Coronary artery (tissue), 2 donors: ENCODE data around the gene CGB3.
A peak's percentile ranks its signal among the peaks of the same experiment; 100 is the strongest.
"Not testable (repeated sequence)": the region's sequence is repeated elsewhere in the genome, so short reads cannot be mapped to it uniquely, and the experiment has no call there.

Experiments
- DNase-seq: peaks from one replicate; pipeline ENCODE4 v3.0.0-alpha.2; 2017; ENCODE audit warnings: low spot score
- H3K27ac ChIP-seq, 2 donors: fragments of 200-600 bp; sonication (generic); one replicate each; pipeline ENCODE4 v1.5.1; 2016 to 2019
- H3K4me3 ChIP-seq: fragments of 200-600 bp; sonication (generic); 2 replicates; pipeline ENCODE4 v1.5.1; 2016; ENCODE audit warnings: mild to moderate bottlenecking, moderate library complexity
- TF ChIP-seq, protein P1 (sequence below): fragments of 200-600 bp; sonication (generic); IDR thresholded peaks from one replicate; pipeline ENCODE4 v1.5.1; 2019; ENCODE audit warnings: antibody characterized with exemption

Gene CGB3

DNA sequence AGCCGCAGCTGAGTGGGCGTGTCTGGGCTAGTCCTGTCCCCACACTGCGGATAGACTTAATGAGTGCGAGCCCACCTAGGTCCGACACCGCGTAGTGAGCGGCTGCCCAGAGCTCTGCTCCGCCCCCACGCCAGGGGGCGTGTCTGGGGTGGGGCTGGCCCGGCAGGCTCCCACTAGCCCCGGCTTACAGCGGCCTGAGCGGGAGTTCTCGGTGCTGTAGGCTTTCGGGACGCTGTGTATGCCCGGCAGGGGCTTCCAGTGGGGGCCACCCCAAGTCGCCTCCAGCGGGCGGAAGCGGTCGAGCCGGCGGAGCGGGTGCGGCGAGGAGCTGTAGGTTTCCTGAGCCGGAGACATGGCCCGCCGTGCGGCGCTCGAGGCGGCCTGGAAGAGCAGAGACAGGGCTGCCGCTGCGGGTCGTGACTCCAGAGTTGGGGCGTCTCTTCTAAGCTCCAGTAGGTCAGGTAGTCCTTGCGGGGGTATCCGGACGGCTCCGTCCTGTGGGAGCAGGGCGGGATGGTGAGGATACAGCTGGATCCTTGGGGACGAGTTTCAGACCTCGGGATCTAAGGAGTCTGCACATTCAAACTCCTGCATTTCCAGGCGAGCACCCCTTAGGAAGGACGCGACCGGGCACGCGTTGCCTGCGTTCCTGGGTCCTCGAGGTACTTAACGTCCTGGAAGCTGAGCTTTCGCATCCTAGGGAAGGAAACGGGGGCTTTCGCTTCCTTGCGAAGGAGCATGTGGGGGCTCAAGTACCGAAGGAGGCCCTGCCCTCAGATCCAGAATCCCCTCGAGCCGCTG, 32.2 kb upstream of the CGB3 start:
- TF ChIP-seq, protein P1, sequence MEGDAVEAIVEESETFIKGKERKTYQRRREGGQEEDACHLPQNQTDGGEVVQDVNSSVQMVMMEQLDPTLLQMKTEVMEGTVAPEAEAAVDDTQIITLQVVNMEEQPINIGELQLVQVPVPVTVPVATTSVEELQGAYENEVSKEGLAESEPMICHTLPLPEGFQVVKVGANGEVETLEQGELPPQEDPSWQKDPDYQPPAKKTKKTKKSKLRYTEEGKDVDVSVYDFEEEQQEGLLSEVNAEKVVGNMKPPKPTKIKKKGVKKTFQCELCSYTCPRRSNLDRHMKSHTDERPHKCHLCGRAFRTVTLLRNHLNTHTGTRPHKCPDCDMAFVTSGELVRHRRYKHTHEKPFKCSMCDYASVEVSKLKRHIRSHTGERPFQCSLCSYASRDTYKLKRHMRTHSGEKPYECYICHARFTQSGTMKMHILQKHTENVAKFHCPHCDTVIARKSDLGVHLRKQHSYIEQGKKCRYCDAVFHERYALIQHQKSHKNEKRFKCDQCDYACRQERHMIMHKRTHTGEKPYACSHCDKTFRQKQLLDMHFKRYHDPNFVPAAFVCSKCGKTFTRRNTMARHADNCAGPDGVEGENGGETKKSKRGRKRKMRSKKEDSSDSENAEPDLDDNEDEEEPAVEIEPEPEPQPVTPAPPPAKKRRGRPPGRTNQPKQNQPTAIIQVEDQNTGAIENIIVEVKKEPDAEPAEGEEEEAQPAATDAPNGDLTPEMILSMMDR, result peak; percentile 37
- Histone ChIP-seq H3K4me3 (peak overlapping the region; percentile 83), H3K27ac (no peak overlapping the region)
- DNase-seq, result no peak

DNA sequence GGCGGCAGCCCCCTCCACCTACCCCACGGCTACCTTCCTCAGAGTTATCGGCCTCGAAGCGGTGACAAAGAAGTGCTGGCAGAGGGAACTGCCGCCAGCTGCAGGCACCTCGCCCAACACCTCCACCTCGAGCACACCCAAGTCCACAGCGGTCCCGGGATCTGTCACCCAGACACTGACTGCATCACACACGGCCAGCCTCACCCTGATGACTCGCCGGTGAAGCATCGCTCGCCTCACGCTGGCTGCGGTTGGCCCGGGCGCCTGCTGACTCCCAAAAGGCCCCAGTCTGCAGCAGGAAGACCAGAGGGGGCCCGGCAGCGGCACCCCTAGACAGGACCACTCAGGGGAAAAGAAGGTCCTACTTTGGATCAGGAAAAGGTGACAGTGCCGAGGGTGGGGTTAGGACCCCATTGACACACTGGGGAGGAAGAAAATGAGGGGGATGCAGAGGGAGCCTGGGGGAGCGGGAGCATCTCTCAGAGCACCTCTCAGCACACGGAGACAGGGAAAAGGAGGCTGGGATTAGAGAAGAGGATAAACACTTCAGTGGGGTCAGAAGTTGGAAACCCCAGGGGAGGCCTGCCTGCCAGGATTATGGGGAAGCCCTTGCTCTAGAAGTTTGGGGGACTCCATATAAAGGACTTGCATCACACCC, 26.4 kb upstream of the CGB3 start:
- H3K27ac ChIP-seq, H3K4me3 ChIP-seq, DNase-seq: not testable (repeated sequence)

DNA sequence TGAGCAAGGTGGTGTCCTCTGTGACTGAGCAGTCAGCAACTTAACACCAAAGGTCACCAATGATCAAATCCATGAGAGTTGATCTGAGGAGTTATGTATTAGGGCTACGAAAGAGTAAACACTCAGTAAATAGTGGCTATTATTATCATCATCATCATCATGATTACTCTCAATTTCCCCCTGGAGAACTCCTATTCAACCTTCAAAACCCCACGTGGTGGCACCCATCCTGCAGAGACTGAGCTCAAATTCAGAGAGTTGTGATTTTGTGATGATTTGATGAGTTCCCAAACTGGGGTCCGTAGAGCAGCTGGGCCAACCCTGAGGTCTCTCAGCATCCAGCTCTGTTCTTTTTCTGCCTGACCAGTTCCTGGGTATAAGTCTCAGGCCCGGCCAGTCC, 25.7 kb upstream of the CGB3 start:
- DNase-seq, H3K4me3 ChIP-seq, H3K27ac ChIP-seq: not testable (repeated sequence)

DNA sequence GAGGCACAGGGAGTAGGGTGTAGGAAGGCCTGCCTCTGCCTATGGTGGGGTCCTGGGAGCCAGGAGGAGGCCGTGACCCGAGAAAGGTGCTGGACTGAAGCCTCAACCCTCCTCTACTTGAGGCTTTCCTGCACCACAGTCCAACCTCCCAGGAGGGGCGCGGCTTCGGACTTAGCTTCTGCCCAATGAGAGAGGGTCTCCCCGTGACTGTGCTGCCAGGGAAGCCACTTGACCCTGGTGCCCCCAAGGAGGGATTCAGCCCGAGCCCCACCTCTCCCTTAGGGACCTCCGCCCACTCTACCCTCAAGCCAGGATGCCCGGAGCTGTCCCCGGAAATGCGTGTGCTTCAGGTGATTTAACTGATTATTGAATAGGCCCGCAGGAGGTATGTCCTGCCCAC, 24.9 kb upstream of the CGB3 start, which contains the start of gene CGB8:
Gene CGB8 (minus strand): TSS at position 101 of the 400 bp plus-strand sequence. CDS start 372 bp downstream, outside the sequence.
- H3K4me3 ChIP-seq, DNase-seq, H3K27ac ChIP-seq: not testable (repeated sequence)

DNA sequence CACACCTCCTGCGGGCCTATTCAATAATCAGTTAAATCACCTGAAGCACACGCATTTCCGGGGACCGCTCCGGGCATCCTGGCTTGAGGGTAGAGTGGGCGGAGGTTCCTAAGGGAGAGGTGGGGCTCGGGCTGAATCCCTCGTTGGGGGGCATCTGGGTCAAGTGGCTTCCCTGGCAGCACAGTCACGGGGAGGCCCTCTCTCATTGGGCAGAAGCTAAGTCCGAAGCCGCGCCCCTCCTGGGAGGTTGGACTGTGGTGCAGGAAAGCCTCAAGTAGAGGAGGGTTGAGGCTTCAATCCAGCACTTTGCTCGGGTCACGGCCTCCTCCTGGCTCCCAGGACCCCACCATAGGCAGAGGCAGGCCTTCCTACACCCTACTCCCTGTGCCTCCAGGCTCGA, 19.4 kb upstream of the CGB3 start, which contains the start of gene CGB5:
Gene CGB5 (plus strand): TSS at position 301 of the 400 bp plus-strand sequence. CDS start 362 bp downstream, outside the sequence.
- DNase-seq, H3K27ac ChIP-seq, H3K4me3 ChIP-seq: not testable (repeated sequence)

DNA sequence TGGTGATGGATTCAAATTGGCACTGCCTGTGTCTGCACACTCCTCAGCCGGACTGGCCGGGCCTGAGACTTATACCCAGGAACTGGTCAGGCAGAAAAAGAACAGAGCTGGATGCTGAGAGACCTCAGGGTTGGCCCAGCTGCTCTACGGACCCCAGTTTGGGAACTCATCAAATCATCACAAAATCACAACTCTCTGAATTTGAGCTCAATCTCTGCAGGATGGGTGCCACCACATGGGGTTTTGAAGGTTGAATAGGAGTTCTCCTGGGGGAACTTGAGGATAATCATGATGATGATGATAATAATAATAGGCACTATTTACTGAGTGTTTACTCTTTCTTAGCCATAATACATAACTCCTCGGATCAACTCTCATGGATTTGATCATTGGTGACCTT, 18.5 kb upstream of the CGB3 start:
- H3K4me3 ChIP-seq, H3K27ac ChIP-seq, DNase-seq: not testable (repeated sequence)

DNA sequence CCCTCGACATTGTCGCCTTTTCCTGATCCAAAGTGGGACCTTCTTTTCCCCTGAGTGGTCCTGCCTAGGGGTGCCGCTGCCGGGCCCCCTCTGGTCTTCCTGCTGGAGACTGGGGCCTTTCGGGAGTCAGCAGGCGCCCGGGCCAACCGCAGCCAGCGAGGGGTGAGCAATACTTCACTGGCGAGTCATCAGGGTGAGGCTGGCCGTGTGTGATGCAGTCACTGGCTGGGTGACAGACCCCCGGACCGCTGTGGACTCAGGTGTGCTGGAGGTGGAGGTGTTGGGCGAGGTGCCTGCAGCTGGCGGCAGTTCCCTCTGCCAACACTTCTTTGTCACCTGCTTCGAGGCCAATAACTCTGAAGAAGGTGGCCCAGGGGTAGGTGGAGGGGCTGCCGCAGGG, 18.0 kb upstream of the CGB3 start:
- no peak for DNase-seq
- no peak overlapping the region for H3K4me3 ChIP-seq
- TF ChIP-seq, protein P1, result no peak
- H3K27ac ChIP-seq, result no peak overlapping the region

DNA sequence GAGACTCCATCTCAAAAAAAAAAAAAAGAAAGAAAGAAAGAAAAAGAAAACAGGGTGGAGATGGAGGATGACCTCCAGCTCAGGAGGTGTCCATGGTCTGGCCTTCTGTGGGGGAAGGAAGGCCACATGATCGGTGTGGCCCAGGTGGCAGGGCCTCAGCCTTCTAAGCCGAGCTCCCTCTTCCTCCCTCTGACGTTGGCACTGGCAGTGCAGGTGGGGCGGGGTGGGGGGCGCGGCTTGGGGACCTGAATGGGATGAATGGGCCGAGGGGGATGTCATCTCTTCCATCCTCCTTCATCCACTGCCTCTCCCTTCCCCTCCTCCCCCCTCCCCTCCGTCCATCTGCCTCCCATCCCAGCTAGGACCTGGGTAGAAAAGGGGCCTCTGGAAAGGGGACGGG, 15.6 kb upstream of the CGB3 start:
- H3K4me3 ChIP-seq, H3K27ac ChIP-seq, DNase-seq: not testable (repeated sequence)

DNA sequence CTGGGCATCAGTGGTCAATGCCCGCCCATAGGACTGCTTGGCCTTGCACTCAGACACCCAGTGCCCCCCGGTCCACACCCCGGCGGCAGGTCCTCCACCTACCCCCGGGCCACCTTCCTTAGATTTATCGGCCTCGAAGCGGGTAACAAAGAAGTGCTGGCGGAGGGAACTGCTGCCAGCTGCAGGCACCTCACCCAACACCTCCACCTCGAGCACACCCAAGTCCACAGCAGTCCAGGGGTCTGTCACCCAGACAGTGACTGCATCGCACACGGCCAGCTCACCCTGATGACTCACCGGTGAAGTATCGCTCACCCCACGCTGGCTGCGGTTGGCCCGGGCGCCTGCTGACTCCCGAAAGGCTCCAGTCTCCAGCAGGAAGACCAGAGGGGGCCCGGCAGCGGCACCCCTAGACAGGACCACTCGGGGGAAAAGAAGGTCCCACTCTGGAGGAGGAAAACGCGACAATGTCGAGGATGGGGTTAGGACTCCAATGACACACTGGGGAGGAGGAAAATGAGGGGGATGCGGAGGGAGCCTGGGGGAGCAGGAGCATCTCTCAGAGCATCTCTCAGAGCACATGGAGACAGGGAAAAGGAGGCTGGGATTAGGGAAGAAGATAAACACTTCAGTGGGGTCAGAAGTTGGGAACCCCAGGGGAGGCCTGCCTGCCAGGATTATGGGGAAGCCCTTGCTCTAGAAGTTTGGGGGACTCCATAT, 14.6 kb upstream of the CGB3 start:
- H3K4me3 ChIP-seq, H3K27ac ChIP-seq, DNase-seq: not testable (repeated sequence)

DNA sequence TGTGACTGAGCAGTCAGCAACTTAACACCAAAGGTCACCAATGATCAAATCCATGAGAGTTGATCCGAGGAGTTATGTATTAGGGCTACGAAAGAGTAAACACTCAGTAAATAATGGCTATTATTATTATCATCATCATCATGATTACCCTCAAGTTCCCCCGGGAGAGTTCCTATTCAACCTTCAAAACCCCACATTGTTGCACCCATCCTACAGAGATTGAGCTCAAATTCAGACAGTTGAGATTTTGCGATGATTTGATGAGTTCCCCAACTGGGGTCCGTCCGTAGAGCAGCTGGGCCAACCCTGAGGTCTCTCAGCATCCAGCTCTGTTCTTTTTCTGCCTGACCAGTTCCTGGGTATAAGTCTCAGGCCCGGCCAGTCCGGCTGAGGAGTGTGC, 14.0 kb upstream of the CGB3 start:
- not testable (repeated sequence) for H3K27ac ChIP-seq, DNase-seq

DNA sequence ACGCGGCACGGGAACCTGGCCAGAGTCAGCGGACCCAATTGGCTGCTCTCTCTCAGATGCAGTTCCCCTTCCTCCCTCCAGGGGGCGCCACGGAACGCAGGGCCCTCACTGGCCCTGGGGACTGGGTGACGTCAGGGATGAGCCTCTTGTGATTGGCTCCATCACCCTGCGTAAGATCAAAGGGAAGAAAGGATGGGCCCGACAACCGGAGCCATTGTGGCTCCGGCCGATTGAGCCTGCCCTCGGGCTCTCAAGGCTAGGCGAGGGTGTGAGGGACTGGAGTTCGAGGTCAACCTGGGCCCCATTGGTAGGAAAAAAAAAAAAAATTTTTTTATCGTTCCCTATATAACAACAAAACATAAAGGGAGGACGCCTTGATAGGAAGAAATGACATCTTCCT, 12.7 kb upstream of the CGB3 start, which contains the start of gene CGB1:
Gene CGB1 (minus strand): TSS at position 81 of the 400 bp plus-strand sequence. CDS start 184 bp downstream, outside the sequence.
- H3K4me3 ChIP-seq, H3K27ac ChIP-seq, DNase-seq: not testable (repeated sequence)

More for the DNA sequence above, 14.0 kb upstream of the CGB3 start:
- H3K4me3 ChIP-seq, result not testable (repeated sequence)

DNA sequence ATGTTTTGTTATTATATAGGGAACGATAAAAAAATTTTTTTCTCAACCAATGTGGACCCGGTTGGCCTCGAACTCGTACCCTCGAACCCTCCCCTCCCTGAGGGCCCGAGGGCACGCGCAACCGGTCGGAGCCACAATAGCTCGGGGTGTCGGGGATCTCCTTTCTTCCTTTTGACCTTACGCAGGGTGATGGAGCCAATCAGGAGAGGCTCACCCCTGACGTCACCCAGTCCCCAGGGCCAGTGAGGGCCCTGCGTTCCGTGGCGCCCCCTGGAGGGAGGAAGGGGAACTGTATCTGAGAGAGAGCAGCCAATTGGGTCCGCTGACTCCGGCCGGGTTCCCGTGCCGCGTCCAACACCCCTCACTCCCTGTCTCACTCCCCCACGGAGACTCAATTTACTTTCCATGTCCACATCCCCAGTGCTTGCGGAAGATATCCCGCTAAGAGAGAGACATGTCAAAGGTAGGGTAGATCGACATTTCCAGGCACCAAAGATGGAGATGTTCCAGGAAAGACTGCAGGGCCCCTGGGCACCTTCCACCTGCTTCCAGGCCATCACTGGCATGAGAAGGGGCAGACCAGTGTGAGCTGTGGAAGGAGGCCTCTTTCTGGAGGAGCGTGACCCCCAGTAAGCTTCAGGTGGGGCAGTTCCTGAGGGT, 7.6 kb upstream of the CGB3 start, which contains the start of gene CGB2:
Gene CGB2 (plus strand): TSS at position 249 of the 660 bp plus-strand sequence. CDS start 206 bp downstream, at position 455.
- not testable (repeated sequence) for H3K27ac ChIP-seq, DNase-seq, H3K4me3 ChIP-seq

DNA sequence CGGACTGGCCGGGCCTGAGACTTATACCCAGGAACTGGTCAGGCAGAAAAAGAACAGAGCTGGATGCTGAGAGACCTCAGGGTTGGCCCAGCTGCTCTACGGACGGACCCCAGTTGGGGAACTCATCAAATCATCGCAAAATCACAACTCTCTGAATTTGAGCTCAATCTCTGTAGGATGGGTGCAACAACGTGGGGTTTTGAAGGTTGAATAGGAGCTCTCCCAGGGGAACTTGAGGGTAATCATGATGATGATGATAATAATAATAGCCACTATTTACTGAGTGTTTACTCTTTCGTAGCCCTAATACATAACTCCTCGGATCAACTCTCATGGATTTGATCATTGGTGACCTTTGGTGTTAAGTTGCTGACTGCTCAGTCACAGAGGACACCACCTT, 6.2 kb upstream of the CGB3 start:
- not testable (repeated sequence) for DNase-seq, H3K4me3 ChIP-seq, H3K27ac ChIP-seq

DNA sequence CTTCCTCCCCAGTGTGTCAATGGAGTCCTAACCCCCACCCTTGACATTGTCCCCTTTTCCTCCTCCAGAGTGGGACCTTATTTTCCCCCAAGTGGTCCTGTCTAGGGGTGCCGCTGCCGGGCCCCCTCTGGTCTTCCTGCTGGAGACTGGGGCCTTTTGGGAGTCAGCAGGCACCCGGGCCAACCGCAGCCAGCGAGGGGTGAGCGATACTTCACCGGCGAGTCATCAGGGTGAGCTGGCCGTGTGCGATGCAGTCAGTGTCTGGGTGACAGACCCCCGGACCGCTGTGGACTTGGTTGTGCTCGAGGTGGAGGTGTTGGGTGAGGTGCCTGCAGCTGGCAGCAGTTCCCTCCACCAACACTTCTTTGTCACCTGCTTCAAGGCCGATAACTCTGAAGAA, 5.6 kb upstream of the CGB3 start:
- H3K27ac ChIP-seq, H3K4me3 ChIP-seq, DNase-seq: not testable (repeated sequence)

DNA sequence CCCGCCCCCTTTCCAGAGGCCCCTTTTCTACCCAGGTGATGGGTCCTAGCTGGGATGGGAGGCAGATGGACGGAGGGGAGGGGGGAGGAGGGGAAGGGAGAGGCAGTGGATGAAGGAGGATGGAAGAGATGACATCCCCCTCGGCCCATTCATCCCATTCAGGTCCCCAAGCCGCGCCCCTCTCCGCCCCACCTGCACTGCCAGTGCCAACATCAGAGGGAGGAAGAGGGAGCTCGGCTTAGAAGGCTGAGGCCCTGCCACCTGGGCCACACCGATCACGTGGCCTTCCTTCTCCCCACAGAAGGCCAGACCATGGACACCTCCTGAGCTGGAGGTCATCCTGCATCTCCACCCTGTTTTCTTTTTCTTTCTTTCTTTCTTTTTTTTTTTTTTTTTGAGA, 4.6 kb upstream of the CGB3 start:
- DNase-seq, H3K27ac ChIP-seq, H3K4me3 ChIP-seq: not testable (repeated sequence)

DNA sequence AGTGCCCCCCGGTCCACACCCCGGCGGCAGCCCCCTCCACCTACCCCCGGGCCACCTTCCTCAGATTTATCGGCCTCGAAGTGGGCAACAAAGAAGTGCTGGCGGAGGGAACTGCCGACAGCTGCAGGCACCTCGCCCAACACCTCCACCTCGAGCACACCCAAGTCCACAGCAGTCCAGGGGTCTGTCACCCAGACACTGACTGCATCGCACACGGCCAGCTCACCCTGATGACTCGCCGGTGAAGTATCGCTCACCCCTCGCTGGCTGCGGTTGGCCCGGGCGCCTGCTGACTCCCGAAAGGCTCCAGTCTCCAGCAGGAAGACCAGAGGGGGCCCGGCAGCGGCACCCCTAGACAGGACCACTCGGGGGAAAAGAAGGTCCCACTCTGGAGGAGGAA, 1.5 kb upstream of the CGB3 start:
- H3K4me3 ChIP-seq, DNase-seq, H3K27ac ChIP-seq: not testable (repeated sequence)
